DOHH2 (cell line): ENCODE data around the gene VTN.

Experiments used
- H3F3A ChIP-seq: fragments of 200-600 bp; sonication (generic), shearing (Covaris generic); 2 replicates; pipeline ENCODE4 v1.6.0; 2016; ENCODE audit warnings: antibody characterized with exemption, mild to moderate bottlenecking; ENCODE audit not compliant: control insufficient read depth, insufficient read depth
- H3K27ac ChIP-seq: fragments of 200-600 bp; sonication (generic); 2 replicates; pipeline ENCODE4 v1.5.1; 2014; ENCODE audit warnings: low read depth, mild to moderate bottlenecking, low read length, moderate library complexity
- H3K27me3 ChIP-seq: fragments of 200-600 bp; sonication (generic); 2 replicates; pipeline ENCODE4 v1.6.1; 2014; ENCODE audit warnings: mild to moderate bottlenecking, low read length, mixed read lengths; ENCODE audit not compliant: control insufficient read depth
- H3K36me3 ChIP-seq: fragments of 200-600 bp; sonication (generic); 2 replicates; pipeline ENCODE4 v1.6.1; 2014; ENCODE audit warnings: mild to moderate bottlenecking, low read length, moderate library complexity, mixed read lengths; ENCODE audit not compliant: control insufficient read depth
- H3K4me1 ChIP-seq: fragments of 200-600 bp; sonication (generic); 2 replicates; pipeline ENCODE4 v1.6.1; 2014; ENCODE audit warnings: mild to moderate bottlenecking, low read length, mixed read lengths; ENCODE audit not compliant: control insufficient read depth
- H3K4me2 ChIP-seq: fragments of 200-600 bp; sonication (generic); 2 replicates; pipeline ENCODE4 v1.6.0; 2014; ENCODE audit warnings: mild to moderate bottlenecking, low read length, moderate library complexity
- H3K4me3 ChIP-seq: fragments of 200-600 bp; sonication (generic); 2 replicates; pipeline ENCODE4 v1.5.1; 2014; ENCODE audit warnings: mild to moderate bottlenecking, low read length, mixed read lengths
- H3K79me2 ChIP-seq: fragments of 200-600 bp; sonication (generic); 2 replicates; pipeline ENCODE4 v1.6.1; 2014; ENCODE audit warnings: mild to moderate bottlenecking, low read length, mixed read lengths; ENCODE audit not compliant: control insufficient read depth
- H3K9me2 ChIP-seq: fragments of 200-600 bp; sonication (generic); replicated peaks from 2 replicates; pipeline ENCODE4 v1.6.1; 2014; ENCODE audit warnings: mild to moderate bottlenecking, low read length, mixed read lengths; ENCODE audit not compliant: control insufficient read depth
- H3K9me3 ChIP-seq: fragments of 200-600 bp; sonication (generic); 2 replicates; pipeline ENCODE4 v1.6.1; 2014; ENCODE audit warnings: antibody characterized with exemption, low read length, mixed read lengths; ENCODE audit not compliant: control insufficient read depth, insufficient read depth
- H4K20me1 ChIP-seq: fragments of 200-600 bp; sonication (generic); 2 replicates; pipeline ENCODE4 v1.6.0; 2014; ENCODE audit warnings: low read depth, mild to moderate bottlenecking, antibody characterized with exemption, low read length, moderate library complexity; ENCODE audit not compliant: control insufficient read depth, insufficient read depth
- CTCF ChIP-seq: fragments of 200-600 bp; sonication (generic); IDR thresholded peaks from one replicate; pipeline ENCODE4 v1.5.1; 2014; ENCODE audit warnings: antibody characterized with exemption, mild to moderate bottlenecking, low read depth, low read length; ENCODE audit not compliant: poor library complexity, severe bottlenecking
- EZH2phosphoT487 ChIP-seq: fragments of 200-600 bp; sonication (generic); IDR thresholded peaks from 2 replicates; pipeline ENCODE4 v1.6.1; 2017; ENCODE audit warnings: borderline replicate concordance, mild to moderate bottlenecking, antibody characterized with exemption, low read length, moderate library complexity, mixed read lengths

Gene VTN

DNA sequence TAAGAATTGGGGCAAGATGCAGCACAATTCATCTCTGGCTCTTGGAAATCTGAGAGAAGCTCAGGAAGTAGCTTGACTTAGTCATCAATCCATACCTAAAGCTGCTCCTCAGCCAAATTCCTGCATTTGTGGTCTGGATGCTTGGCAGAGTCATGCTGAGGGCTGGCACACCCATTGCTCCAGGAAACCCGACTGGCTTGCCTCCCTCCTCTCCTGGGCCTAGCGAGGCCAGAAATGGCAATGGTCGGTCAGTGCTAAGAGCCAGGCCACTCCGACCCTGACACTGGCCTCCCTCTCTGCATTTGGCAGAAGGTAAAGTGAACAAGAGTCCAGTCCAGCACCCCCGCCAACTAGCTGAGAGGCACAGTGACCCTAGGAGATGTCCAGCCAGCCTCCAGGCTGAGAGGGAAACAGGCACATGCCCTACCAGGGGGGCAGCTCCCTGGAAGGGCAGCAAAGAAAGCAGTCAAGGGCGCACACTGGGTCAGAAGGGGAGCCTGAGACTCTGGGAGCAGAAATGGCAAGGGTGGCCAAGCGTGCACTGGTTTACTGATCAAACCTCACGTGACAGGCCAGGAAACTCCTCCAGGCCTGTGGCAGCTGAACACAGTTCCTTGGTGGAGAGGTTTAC, 22.7 kb downstream of the VTN start:
- peaks cover 3% of the 10 kb centered on the region; the same call in 1 of the 2 replicates for H3K4me1 ChIP-seq
- no peaks in the 10 kb centered on the region for H3K9me2 ChIP-seq
- H3F3A ChIP-seq: peaks cover 7% of the 10 kb centered on the region; the same call in 1 of the 2 replicates
- H3K9me3 ChIP-seq: no peaks in the 10 kb centered on the region
- H3K36me3 ChIP-seq: peaks cover 88% of the 10 kb centered on the region
- H4K20me1 ChIP-seq: no peaks in the 10 kb centered on the region
- no peaks in the 10 kb centered on the region for H3K79me2 ChIP-seq
- H3K4me2 ChIP-seq: no peak overlapping the region
- no peak for TF ChIP-seq EZH2phosphoT487
- TF ChIP-seq CTCF: no peak
- no peaks in the 10 kb centered on the region for H3K27me3 ChIP-seq
- H3K27ac ChIP-seq: no peak overlapping the region
- H3K4me3 ChIP-seq: no peak overlapping the region

- H3K4me2 ChIP-seq: no peak overlapping the region
- H3K9me2 ChIP-seq: no peaks in the 10 kb centered on the region
- H3K27ac ChIP-seq: no peak overlapping the region
- no peak for TF ChIP-seq EZH2phosphoT487
- no peak for TF ChIP-seq CTCF
- H3K4me3 ChIP-seq: no peak overlapping the region
- H3K36me3 ChIP-seq: peaks cover 89% of the 10 kb centered on the region
- H3K27me3 ChIP-seq: no peaks in the 10 kb centered on the region
- H3K79me2 ChIP-seq: no peaks in the 10 kb centered on the region
- peaks cover 3% of the 10 kb centered on the region; the same call in 1 of the 2 replicates for H3K4me1 ChIP-seq
- H4K20me1 ChIP-seq: no peaks in the 10 kb centered on the region
- H3K9me3 ChIP-seq: no peaks in the 10 kb centered on the region
- peaks cover 7% of the 10 kb centered on the region; the same call in 1 of the 2 replicates for H3F3A ChIP-seq
Measured at GRCh38 chr17:28346746-28347246, 23.3 kb downstream of the VTN start.

DNA sequence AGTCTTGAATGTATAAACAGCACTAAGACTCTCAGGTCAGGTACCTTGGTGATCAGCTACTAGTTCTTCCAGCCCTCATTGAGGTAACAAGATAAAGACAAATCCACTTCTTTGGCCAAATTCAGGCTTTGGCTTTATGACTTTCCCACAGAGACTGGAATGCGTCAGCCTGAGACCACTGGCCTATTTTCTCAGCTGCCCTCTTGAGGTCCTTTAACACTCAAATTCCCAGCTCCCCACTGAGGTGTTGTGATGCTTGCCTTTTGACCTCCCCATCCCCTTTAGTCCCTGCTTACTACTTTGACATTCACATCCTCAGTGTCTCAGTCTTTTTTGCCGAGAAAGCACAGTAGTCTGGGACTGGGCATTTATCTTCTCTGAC, 23.9 kb downstream of the VTN start:
- no peaks in the 10 kb centered on the region for H4K20me1 ChIP-seq
- peaks cover 89% of the 10 kb centered on the region for H3K36me3 ChIP-seq
- H3K79me2 ChIP-seq: no peaks in the 10 kb centered on the region
- H3K9me2 ChIP-seq: no peaks in the 10 kb centered on the region
- no peaks in the 10 kb centered on the region for H3K9me3 ChIP-seq
- no peak overlapping the region for H3K4me2 ChIP-seq
- H3K4me3 ChIP-seq: no peak overlapping the region
- H3K27me3 ChIP-seq: no peaks in the 10 kb centered on the region
- H3K4me1 ChIP-seq: peaks cover 3% of the 10 kb centered on the region; the same call in 1 of the 2 replicates
- TF ChIP-seq CTCF: no peak
- no peak overlapping the region for H3K27ac ChIP-seq
- H3F3A ChIP-seq: peaks cover 7% of the 10 kb centered on the region; the same call in 1 of the 2 replicates
